H1 (cell line): Measurements from ENCODE around the gene COL5A3. TPM values are rescaled to one million over a fixed set of nuclear protein-coding genes. Genes with fewer than 3 reads are reported as not detected.

Source experiments
- CTCF ChIA-PET: fragments of 300-600 bp; sonication (Branson Sonifier 250); formaldehyde crosslinking; loops from one replicate; lab custom pipeline; 2021; ENCODE audit not compliant: partially characterized antibody; lab: Charles Lee
- POLR2A ChIA-PET: fragments of 300-600 bp; sonication (Branson Sonifier 250); formaldehyde crosslinking; loops from one replicate; lab custom pipeline; 2021; ENCODE audit warnings: inconsistent platforms; ENCODE audit not compliant: partially characterized antibody; lab: Charles Lee
- DNase-seq, 2 experiments: peaks; one replicate each; pipeline versions ENCODE4 v3.0.0 to v3.0.0-alpha.2; 2010 to 2022; ENCODE audit warnings: low spot score in 2 of 2, low read depth in 1 of 2, mixed read lengths in 1 of 2
- FAIRE-seq: peaks from 2 replicates; lab custom pipeline; 2011; peaks lifted over from hg19 to GRCh38; lab: Jason Lieb, UNC
- H2AFZ ChIP-seq: 2 replicates; pipeline ENCODE4 v1.8.1; 2012; ENCODE audit warnings: low read length, inconsistent platforms
- H2AK5ac ChIP-seq: 2 replicates; pipeline ENCODE4 v1.6.1; 2013; ENCODE audit warnings: low read depth, low read length
- H2BK120ac ChIP-seq: replicated peaks from 2 replicates; pipeline ENCODE3; 2013; ENCODE audit warnings: low read depth, low read length, inconsistent platforms
- H2BK12ac ChIP-seq: 2 replicates; pipeline ENCODE4 v1.6.1; 2013; ENCODE audit warnings: low read depth, low read length
- H2BK15ac ChIP-seq: 2 replicates; pipeline ENCODE4 v1.6.1; 2013; ENCODE audit warnings: low read length
- H2BK20ac ChIP-seq: 2 replicates; pipeline ENCODE4 v1.6.1; 2013; ENCODE audit warnings: low read length
- H2BK5ac ChIP-seq: 2 replicates; pipeline ENCODE4 v1.6.1; 2013; ENCODE audit warnings: low read depth, low read length
- H3K14ac ChIP-seq: 2 replicates; pipeline ENCODE4 v1.6.1; 2013; ENCODE audit warnings: inconsistent platforms; ENCODE audit not compliant: insufficient read length
- H3K18ac ChIP-seq: 2 replicates; pipeline ENCODE4 v1.6.1; 2013; ENCODE audit warnings: low read length; ENCODE audit errors: extremely low read depth
- H3K23ac ChIP-seq: 2 replicates; pipeline ENCODE4 v1.6.1; 2013; ENCODE audit warnings: inconsistent platforms; ENCODE audit not compliant: insufficient read length
- H3K23me2 ChIP-seq: 2 replicates; pipeline ENCODE4 v1.6.1; 2013; ENCODE audit warnings: low read depth, low read length
- H3K27ac ChIP-seq: 2 replicates; pipeline ENCODE4 v1.6.1; 2011; ENCODE audit warnings: low read depth, low read length, inconsistent platforms
- H3K27me3 ChIP-seq, 4 experiments: replicated peaks in 1 of 4; 1 replicate in 1 of 4; 2 replicates in 3 of 4; pipeline versions ENCODE4 v1.6.1 to v1.8.1; 2011 to 2013; ENCODE audit warnings: low read length in 3 of 4, mild to moderate bottlenecking in 3 of 4, inconsistent platforms in 2 of 4, mixed read lengths in 2 of 4, moderate library complexity in 1 of 4; ENCODE audit not compliant: control insufficient read depth in 3 of 4, insufficient read depth in 3 of 4; ENCODE audit errors: extremely low read depth in 1 of 4
- H3K36me3 ChIP-seq, 4 experiments: 2 replicates each; pipeline versions ENCODE4 v1.6.1 to v1.8.1; 2011 to 2013; ENCODE audit warnings: mild to moderate bottlenecking in 4 of 4, low read length in 3 of 4, moderate library complexity in 2 of 4, control low read depth in 1 of 4, inconsistent platforms in 1 of 4; ENCODE audit not compliant: insufficient read depth in 4 of 4, control insufficient read depth in 2 of 4
- H3K4ac ChIP-seq: replicated peaks from 2 replicates; pipeline ENCODE3; 2013; ENCODE audit warnings: low read length, low read depth, mixed read lengths, inconsistent platforms; ENCODE audit not compliant: insufficient read length
- H3K4me1 ChIP-seq, 4 experiments: replicated peaks in 1 of 4; 1 replicate in 1 of 4; 2 replicates in 3 of 4; pipeline versions ENCODE4 v1.6.1 to v1.8.1; 2011 to 2013; ENCODE audit warnings: low read length in 3 of 4, inconsistent platforms in 2 of 4, mixed read lengths in 1 of 4; ENCODE audit not compliant: insufficient read depth in 4 of 4, control insufficient read depth in 3 of 4
- H3K4me2 ChIP-seq, 2 experiments: 2 replicates each; pipeline versions ENCODE4 v1.6.1 to v1.8.1; 2011 to 2013; ENCODE audit warnings: low read depth in 2 of 2, low read length in 2 of 2, control low read depth in 1 of 2, inconsistent platforms in 1 of 2, mild to moderate bottlenecking in 1 of 2; ENCODE audit not compliant: insufficient read depth in 1 of 2
- H3K4me3 ChIP-seq, 4 experiments: fragments of 200-600, 300-600 bp in 1 of 4; sonication (generic), shearing (Covaris generic), sonication (Bioruptor Twin) in 1 of 4; 2 replicates each; pipeline versions ENCODE4 v1.5.1 to v1.8.1; 2011 to 2016; ENCODE audit warnings: low read length in 4 of 4, low read depth in 3 of 4, control low read depth in 2 of 4, inconsistent platforms in 2 of 4, mild to moderate bottlenecking in 2 of 4, mixed read lengths in 1 of 4, moderate library complexity in 1 of 4; ENCODE audit not compliant: insufficient read depth in 2 of 4; ENCODE audit errors: extremely low read depth in 1 of 4
- H3K56ac ChIP-seq: replicated peaks from 2 replicates; pipeline ENCODE3; 2013; ENCODE audit warnings: low read depth, mild to moderate bottlenecking, mixed read lengths, low read length, inconsistent platforms; ENCODE audit not compliant: insufficient read length
- H3K79me1 ChIP-seq: 2 replicates; pipeline ENCODE4 v1.6.1; 2013; ENCODE audit warnings: low read depth, low read length, control low read depth
- H3K79me2 ChIP-seq, 2 experiments: 2 replicates each; pipeline versions ENCODE4 v1.6.1 to v1.8.1; 2012 to 2013; ENCODE audit warnings: low read length in 2 of 2, mild to moderate bottlenecking in 2 of 2, inconsistent platforms in 1 of 2; ENCODE audit not compliant: insufficient read depth in 2 of 2, control insufficient read depth in 1 of 2
- H3K9ac ChIP-seq, 4 experiments: replicated peaks in 1 of 4; 1 replicate in 1 of 4; 2 replicates in 3 of 4; pipeline versions ENCODE4 v1.6.1 to v1.8.1; 2011 to 2013; ENCODE audit warnings: low read depth in 3 of 4, low read length in 3 of 4, control low read depth in 2 of 4, mild to moderate bottlenecking in 2 of 4, moderate library complexity in 2 of 4, inconsistent platforms in 1 of 4; ENCODE audit errors: extremely low read depth in 1 of 4
- H3K9me3 ChIP-seq, 2 experiments: 2 replicates each; pipeline versions ENCODE4 v1.6.1 to v1.8.1; 2012 to 2013; ENCODE audit warnings: mild to moderate bottlenecking in 2 of 2, moderate library complexity in 2 of 2, control low read depth in 1 of 2, inconsistent platforms in 1 of 2, low read depth in 1 of 2, low read length in 1 of 2, mixed read lengths in 1 of 2; ENCODE audit not compliant: insufficient read depth in 2 of 2
- H4K20me1 ChIP-seq, 2 experiments: replicated peaks in 1 of 2; 2 replicates each; pipeline versions ENCODE3 to v1.8.1; 2011 to 2013; ENCODE audit warnings: inconsistent platforms in 2 of 2, low read length in 2 of 2, mild to moderate bottlenecking in 1 of 2; ENCODE audit not compliant: insufficient read depth in 2 of 2, control insufficient read depth in 1 of 2
- H4K5ac ChIP-seq: 2 replicates; pipeline ENCODE4 v1.6.1; 2013; ENCODE audit warnings: low read length, low read depth, mixed read lengths, inconsistent platforms; ENCODE audit not compliant: insufficient read length
- H4K8ac ChIP-seq: 2 replicates; pipeline ENCODE4 v1.8.0; 2013; ENCODE audit warnings: mild to moderate bottlenecking, moderate library complexity, low read length, inconsistent platforms; ENCODE audit not compliant: insufficient read depth; ENCODE audit errors: extremely low read depth
- H4K91ac ChIP-seq: replicated peaks from 2 replicates; pipeline ENCODE3; 2013; ENCODE audit warnings: low read length, mixed read lengths, inconsistent platforms; ENCODE audit not compliant: insufficient read length
- CBX8 ChIP-seq: fragments of 300-800, 300-1000 bp; sonication (generic); IDR thresholded peaks from 2 replicates; pipeline ENCODE4 v1.7.1; 2016; ENCODE audit warnings: low read depth, low read length, borderline replicate concordance
- POU5F1 ChIP-seq: IDR thresholded peaks from 2 replicates; pipeline ENCODE4 v1.6.1; 2011; ENCODE audit warnings: low read depth, mild to moderate bottlenecking, low read length, moderate library complexity
- TEAD4 ChIP-seq: IDR thresholded peaks from 2 replicates; pipeline ENCODE4 v1.6.1; 2012; ENCODE audit warnings: low read depth, low read length, inconsistent platforms, mixed read lengths
- USF2 ChIP-seq: IDR thresholded peaks from 2 replicates; pipeline ENCODE4 v1.6.1; 2011; ENCODE audit warnings: low read length, improper control_type of control experiment
- WGBS, 2 experiments: shearing (Covaris generic) in 1 of 2; methylation state at CpG; one replicate each; pipeline versions ENCODE4 v1.1.6 to v1.1.7; 2013 to 2015; ENCODE audit warnings: low lambda C conversion rate in 2 of 2, mixed read lengths in 2 of 2, inconsistent platforms in 1 of 2, low coverage in 1 of 2, missing lambda C conversion rate in 1 of 2; ENCODE audit not compliant: insufficient replicate concordance in 2 of 2, insufficient coverage in 1 of 2, insufficient read length in 1 of 2; ENCODE audit errors: extremely low coverage in 1 of 2, missing lambda C conversion rate in 1 of 2; 5-methylcytosine and 5-hydroxymethylcytosine counted together
- polyA plus RNA-seq, 7 experiments: library from polyadenylated mRNA; depleted of rRNA in 3 of 7; stranded (reverse) in 5 of 7; unstranded in 2 of 7; fragments of >200 nt in 5 of 7; fragments of 200-250 nt in 2 of 7; gene quantifications; 1 replicate in 5 of 7; 2 replicates in 1 of 7; 4 replicates in 1 of 7; pipeline versions ENCODE4 v1.2.1 to v1.2.3, GENCODE V29; 2011 to 2013; ENCODE audit warnings: missing spikeins in 2 of 7, mixed read lengths in 2 of 7
- total RNA-seq: library from RNA; stranded (reverse); fragmentation: NEBNext Ultra II Directional; extraction: Animal tissue kit (Norgen Biotek cat#: 25700); gene quantifications from 2 replicates; pipeline ENCODE4 v1.2.1, GENCODE V29; 2021

The COL5A3 gene
- total and polyA plus RNA-seq, 2 of the 8 experiments (the other 6 are each of a cell fraction or from before 2014, with no cell fraction given), result 0.67 to 0.74 TPM

- CTCF ChIA-PET, result interaction anchor here (0.8 to 5.9 kb wide), 22 partner anchors 32 to 182 kb away, joined by 3 to 82 read pairs (median 6); partner anchors contain the start of genes COL5A3, P2RY11 and PPAN
- H3K23me2 ChIP-seq, result peaks cover 12% of the 10 kb centered on the region
- POLR2A ChIA-PET, result interaction anchor here (0.6 to 4.0 kb wide), 5 partner anchors 10 to 222 kb away, joined by 3 to 41 read pairs (median 3); no protein-coding TSS in a partner anchor
- no peak overlapping the region for H2AFZ ChIP-seq
- FAIRE-seq, result no peak
- no peak overlapping the region for H2BK12ac ChIP-seq
- no peak overlapping the region for H3K56ac ChIP-seq
- H3K79me2 ChIP-seq, result peaks cover 0 to 54% of the 10 kb centered on the region in 2 experiments; a peak in 2 of 4 replicates
- H3K36me3 ChIP-seq, result no peaks in the 10 kb centered on the region
- H3K27me3 ChIP-seq, result no peaks in the 10 kb centered on the region
- TF ChIP-seq TEAD4 (no peak), USF2 (no peak), POU5F1 (no peak), CBX8 (no peak)
- no peak for DNase-seq
- H3K4me2 ChIP-seq, result no peak overlapping the region
- H3K9ac ChIP-seq, result no peak overlapping the region
- H3K23ac ChIP-seq, result no peak overlapping the region
- no peak overlapping the region for H2BK15ac ChIP-seq
- no peak overlapping the region for H3K18ac ChIP-seq
- no peak overlapping the region for H3K27ac ChIP-seq
- peaks cover 2% of the 10 kb centered on the region for H3K79me1 ChIP-seq
- H3K14ac ChIP-seq, result no peak overlapping the region
- H3K4me1 ChIP-seq, result peaks cover 4 to 14% (median 6%) of the 10 kb centered on the region in 4 experiments
- no peaks in the 10 kb centered on the region for H3K9me3 ChIP-seq
- no peak overlapping the region for H3K4me3 ChIP-seq
- no peak overlapping the region for H3K4ac ChIP-seq
- H4K20me1 ChIP-seq, result peaks cover 2 to 13% of the 10 kb centered on the region in 2 experiments
- no peak overlapping the region for H2BK120ac ChIP-seq
- no peak overlapping the region for H4K5ac ChIP-seq
- H4K91ac ChIP-seq, result no peak overlapping the region
- no peak overlapping the region for H2BK20ac ChIP-seq
- H2AK5ac ChIP-seq, result no peak overlapping the region
- 93% methylated on average over 4 of the region's 4 CpGs; no CpG with 5 or more reads in 1 of the 2 experiments for WGBS, 2 experiments
- no peak overlapping the region for H2BK5ac ChIP-seq
- no peak overlapping the region for H4K8ac ChIP-seq
These were observed 77.5 kb downstream of the COL5A3 start for GRCh38 chr19:9932835-9933234.
